HepG2 (cell line): ENCODE results near the gene SLC6A14. TPM values are rescaled to one million over a fixed set of nuclear protein-coding genes. Genes with fewer than 3 reads are reported as not detected.

Experiments
- BCL6 ChIP-seq: IDR thresholded peaks from 2 replicates; pipeline ENCODE4 v1.6.1; 2016; ENCODE audit warnings: missing genetic modification reagents, missing compliant biosample characterization
- CEBPG ChIP-seq: IDR thresholded peaks from 2 replicates; pipeline ENCODE4 v1.6.1; 2016
- CREM ChIP-seq, 2 experiments: sonication (generic) in 1 of 2; formaldehyde crosslinking in 1 of 2; IDR thresholded peaks; 2 replicates each; pipeline versions ENCODE4 v1.4.0 to v1.6.1; 2016 to 2020; ENCODE audit warnings: antibody characterized with exemption in 1 of 2, mild to moderate bottlenecking in 1 of 2, missing genetic modification reagents in 1 of 2
- EP300 ChIP-seq, 3 experiments: sonication (generic) in 1 of 3; formaldehyde crosslinking in 1 of 3; IDR thresholded peaks; 2 replicates each; pipeline versions ENCODE4 v1.5.1 to v1.6.1; 2011 to 2020; ENCODE audit warnings: low read depth in 2 of 3, low read length in 2 of 3, borderline replicate concordance in 1 of 3, improper control_type of control experiment in 1 of 3, mild to moderate bottlenecking in 1 of 3, missing genetic modification reagents in 1 of 3, moderate library complexity in 1 of 3
- FOSL2 ChIP-seq: sonication (generic); formaldehyde crosslinking; IDR thresholded peaks from 2 replicates; pipeline ENCODE4 v1.4.0; 2020; ENCODE audit warnings: missing genetic modification reagents
- GPBP1L1 ChIP-seq: sonication (generic); formaldehyde crosslinking; IDR thresholded peaks from 2 replicates; pipeline ENCODE4 v1.5.0; 2020; ENCODE audit warnings: mild to moderate bottlenecking, missing genetic modification reagents
- IRX3 ChIP-seq: sonication (generic); formaldehyde crosslinking; IDR thresholded peaks from 2 replicates; pipeline ENCODE4 v1.8.1; 2023; ENCODE audit warnings: mild to moderate bottlenecking, low read depth, missing genetic modification reagents, borderline replicate concordance
- MBD4 ChIP-seq: IDR thresholded peaks from 2 replicates; pipeline ENCODE4 v1.6.1; 2012; ENCODE audit warnings: low read length, inconsistent platforms, borderline replicate concordance
- PHF20 ChIP-seq: sonication (generic); formaldehyde crosslinking; IDR thresholded peaks from 2 replicates; pipeline ENCODE4 v1.5.0; 2020; ENCODE audit warnings: mild to moderate bottlenecking, missing genetic modification reagents
- RFX1 ChIP-seq: fragments of 450-650 bp; IDR thresholded peaks from 2 replicates; pipeline ENCODE4 v1.6.1; 2017
- RORA ChIP-seq: sonication (generic); formaldehyde crosslinking; IDR thresholded peaks from 2 replicates; pipeline ENCODE4 v1.5.0; 2020; ENCODE audit warnings: mild to moderate bottlenecking, missing genetic modification reagents, moderate library complexity
- SCMH1 ChIP-seq: sonication (generic); formaldehyde crosslinking; IDR thresholded peaks from 2 replicates; pipeline ENCODE4 v1.9.0; 2021; ENCODE audit warnings: missing genetic modification reagents, mild to moderate bottlenecking, borderline replicate concordance
- SKI ChIP-seq: fragments of 450-650 bp; IDR thresholded peaks from one replicate; pipeline ENCODE4 v1.6.1; 2018; ENCODE audit warnings: mild to moderate bottlenecking; ENCODE audit not compliant: partially characterized antibody
- SOX5 ChIP-seq: IDR thresholded peaks from 2 replicates; pipeline ENCODE4 v1.6.1; 2016; ENCODE audit warnings: borderline replicate concordance
- TAF1 ChIP-seq: sonication (generic); formaldehyde crosslinking; IDR thresholded peaks from 2 replicates; pipeline ENCODE4 v1.4.0; 2020; ENCODE audit warnings: missing genetic modification reagents
- TIGD3 ChIP-seq: sonication (generic); formaldehyde crosslinking; IDR thresholded peaks from 2 replicates; pipeline ENCODE4 v1.5.1; 2020; ENCODE audit warnings: mild to moderate bottlenecking, missing genetic modification reagents, borderline replicate concordance
- ZEB1 ChIP-seq: IDR thresholded peaks from 2 replicates; pipeline ENCODE4 v1.6.1; 2012; ENCODE audit warnings: mild to moderate bottlenecking, low read depth, inconsistent platforms; ENCODE audit not compliant: insufficient replicate concordance
- ZNF17 ChIP-seq: sonication (generic); formaldehyde crosslinking; IDR thresholded peaks from 2 replicates; pipeline ENCODE4 v1.5.0; 2020; ENCODE audit warnings: mild to moderate bottlenecking, missing genetic modification reagents
- ZNF552 ChIP-seq: sonication (generic); formaldehyde crosslinking; IDR thresholded peaks from 2 replicates; pipeline ENCODE4 v1.9.0; 2022; ENCODE audit warnings: missing genetic modification reagents, mild to moderate bottlenecking, borderline replicate concordance
- ZNF564 ChIP-seq: sonication (generic); formaldehyde crosslinking; IDR thresholded peaks from 2 replicates; pipeline ENCODE4 v1.8.1; 2023; ENCODE audit warnings: mild to moderate bottlenecking, missing genetic modification reagents
- ZNF598 ChIP-seq: sonication (generic); formaldehyde crosslinking; IDR thresholded peaks from 2 replicates; pipeline ENCODE4 v1.5.1; 2020; ENCODE audit warnings: mild to moderate bottlenecking, missing genetic modification reagents, borderline replicate concordance
- ZNF841 ChIP-seq: sonication (generic); formaldehyde crosslinking; IDR thresholded peaks from 2 replicates; pipeline ENCODE4 v1.8.1; 2023; ENCODE audit warnings: missing genetic modification reagents, borderline replicate concordance
- ZNF850 ChIP-seq: sonication (generic); formaldehyde crosslinking; conservative IDR thresholded peaks from 2 replicates; pipeline ENCODE4 v1.9.0; 2021; ENCODE audit warnings: mild to moderate bottlenecking, missing genetic modification reagents
- ZNF878 ChIP-seq: sonication (generic); formaldehyde crosslinking; IDR thresholded peaks from 2 replicates; pipeline ENCODE4 v1.8.1; 2023; ENCODE audit warnings: mild to moderate bottlenecking, missing genetic modification reagents, moderate library complexity
- ZSCAN21 ChIP-seq: sonication (generic); formaldehyde crosslinking; IDR thresholded peaks from 2 replicates; pipeline ENCODE4 v1.8.0; 2022; ENCODE audit warnings: mild to moderate bottlenecking, missing genetic modification reagents, moderate library complexity, borderline replicate concordance
- polyA plus RNA-seq, 8 experiments: library from polyadenylated mRNA; depleted of rRNA in 3 of 8; stranded (reverse) in 7 of 8; unstranded in 1 of 8; fragments of >200 nt; fragmentation: Illumina TruSeq in 4 of 8; extraction: Trizol in 4 of 8; gene quantifications; 2 replicates each; pipeline versions ENCODE4 v1.2.1 to v1.2.3, GENCODE V29; 2011 to 2016; ENCODE audit warnings: low read depth in 4 of 8, missing spikeins in 1 of 8, mixed read lengths in 1 of 8; ENCODE audit not compliant: insufficient read depth in 1 of 8
- total RNA-seq, 5 experiments: library from RNA; depleted of rRNA; stranded (reverse); fragments of >200 nt; fragmentation: Illumina TruSeq; extraction: Trizol; gene quantifications; 2 replicates each; pipeline ENCODE4 v1.2.3, GENCODE V29; 2016; ENCODE audit warnings: low read depth in 1 of 5

Gene SLC6A14
- total and polyA plus RNA-seq, 2 of the 13 experiments (the other 11 are each of a cell fraction or from before 2014, with no cell fraction given), result 22.6 to 70.2 TPM

GRCh38 chrX:116435597-116435996 lies 809 bp upstream of the SLC6A14 start (continued):
- TF ChIP-seq ZNF17 (no peak), MBD4 (no peak), CEBPG (CRISPR knock-in tag) (no peak), SOX5 (CRISPR knock-in tag) (peak; percentile 11; the same call in 1 of the 2 replicates), TAF1 (CRISPR knock-in tag) (no peak), ZNF841 (no peak), ZNF598 (CRISPR knock-in tag) (no peak), TIGD3 (no peak), SCMH1 (CRISPR knock-in tag) (no peak), CREM (IDR thresholded peaks at IDR 0.05) (peak; percentile 39; the same call in 1 of the 2 replicates), CREM (CRISPR knock-in tag; IDR thresholded peaks at IDR 0.05) (no peak), EP300 (IDR thresholded peaks at IDR 0.05; ENCODE audit: low read depth in 2 of 2, low read length in 2 of 2) (peak in 1 of 2 experiments; percentile 54; a peak in 1 of 4 replicates), EP300 (CRISPR knock-in tag; IDR thresholded peaks at IDR 0.05; ENCODE audit: borderline replicate concordance) (no peak), FOSL2 (CRISPR knock-in tag) (no peak), RORA (CRISPR knock-in tag) (no peak), IRX3 (CRISPR knock-in tag) (no peak), ZNF878 (CRISPR knock-in tag) (no peak), ZNF552 (CRISPR knock-in tag) (no peak), ZSCAN21 (CRISPR knock-in tag) (no peak), ZNF564 (CRISPR knock-in tag) (no peak), RFX1 (no peak), ZNF850 (CRISPR knock-in tag) (no peak), GPBP1L1 (CRISPR knock-in tag) (no peak), ZEB1 (no peak), BCL6 (peak; percentile 22; the same call in 1 of the 2 replicates), SKI (no peak), PHF20 (CRISPR knock-in tag) (no peak)
